Fibroblast of pulmonary artery (primary cell): ENCODE measurements around the gene LDLRAD1.

Experiments
- DNase-seq: peaks from one replicate; pipeline ENCODE4 v3.0.0-alpha.2; 2010; ENCODE audit warnings: low read depth
- H3K4me3 ChIP-seq: replicated peaks from 2 replicates; pipeline ENCODE4 v1.5.1; 2011; ENCODE audit warnings: low read depth, mild to moderate bottlenecking, control low read depth, low read length, moderate library complexity
- TF ChIP-seq, protein P1 (sequence below): IDR thresholded peaks from 2 replicates; pipeline ENCODE4 v1.5.1; 2011; ENCODE audit warnings: mild to moderate bottlenecking, control low read depth, low read length, inconsistent platforms; ENCODE audit errors: missing control alignments

LDLRAD1 gene, protein sequence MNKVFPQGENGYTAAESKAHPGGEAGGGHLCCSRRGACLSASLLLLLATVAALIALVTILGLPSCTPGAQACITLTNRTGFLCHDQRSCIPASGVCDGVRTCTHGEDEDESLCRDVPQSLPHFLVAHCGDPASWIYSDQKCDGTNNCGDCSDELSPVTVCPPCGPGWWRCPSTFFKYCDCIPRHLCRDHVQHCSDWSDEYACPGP

DNA sequence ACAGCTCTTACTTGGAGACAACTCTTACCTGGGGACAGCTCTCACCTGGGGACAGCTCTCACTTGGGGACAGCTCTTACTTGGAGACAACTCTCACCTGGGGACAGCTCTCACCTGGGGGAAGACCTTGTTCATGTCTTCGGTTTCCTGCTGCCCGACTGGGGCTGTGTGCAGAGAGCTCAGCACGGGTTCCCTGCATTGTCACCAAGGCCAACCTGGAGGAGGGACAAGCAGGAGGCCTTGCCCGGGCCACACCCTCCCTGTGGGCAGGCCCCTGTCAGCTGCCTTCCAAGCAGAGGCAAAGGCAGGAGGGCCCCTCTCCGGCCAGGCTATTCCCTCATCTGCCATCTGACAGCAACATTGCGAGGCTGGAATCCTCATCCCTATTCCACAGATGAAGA is at the start of gene LDLRAD1:
Gene LDLRAD1, minus strand, starts transcription at position 208 of the 400 bp plus-strand sequence. Its CDS starts 74 bp downstream, at position 134.
- TF ChIP-seq, protein P1, sequence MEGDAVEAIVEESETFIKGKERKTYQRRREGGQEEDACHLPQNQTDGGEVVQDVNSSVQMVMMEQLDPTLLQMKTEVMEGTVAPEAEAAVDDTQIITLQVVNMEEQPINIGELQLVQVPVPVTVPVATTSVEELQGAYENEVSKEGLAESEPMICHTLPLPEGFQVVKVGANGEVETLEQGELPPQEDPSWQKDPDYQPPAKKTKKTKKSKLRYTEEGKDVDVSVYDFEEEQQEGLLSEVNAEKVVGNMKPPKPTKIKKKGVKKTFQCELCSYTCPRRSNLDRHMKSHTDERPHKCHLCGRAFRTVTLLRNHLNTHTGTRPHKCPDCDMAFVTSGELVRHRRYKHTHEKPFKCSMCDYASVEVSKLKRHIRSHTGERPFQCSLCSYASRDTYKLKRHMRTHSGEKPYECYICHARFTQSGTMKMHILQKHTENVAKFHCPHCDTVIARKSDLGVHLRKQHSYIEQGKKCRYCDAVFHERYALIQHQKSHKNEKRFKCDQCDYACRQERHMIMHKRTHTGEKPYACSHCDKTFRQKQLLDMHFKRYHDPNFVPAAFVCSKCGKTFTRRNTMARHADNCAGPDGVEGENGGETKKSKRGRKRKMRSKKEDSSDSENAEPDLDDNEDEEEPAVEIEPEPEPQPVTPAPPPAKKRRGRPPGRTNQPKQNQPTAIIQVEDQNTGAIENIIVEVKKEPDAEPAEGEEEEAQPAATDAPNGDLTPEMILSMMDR, result no peak
- no peak within 1 kb of the TSS for H3K4me3 ChIP-seq
- DNase-seq, result no peak

DNA sequence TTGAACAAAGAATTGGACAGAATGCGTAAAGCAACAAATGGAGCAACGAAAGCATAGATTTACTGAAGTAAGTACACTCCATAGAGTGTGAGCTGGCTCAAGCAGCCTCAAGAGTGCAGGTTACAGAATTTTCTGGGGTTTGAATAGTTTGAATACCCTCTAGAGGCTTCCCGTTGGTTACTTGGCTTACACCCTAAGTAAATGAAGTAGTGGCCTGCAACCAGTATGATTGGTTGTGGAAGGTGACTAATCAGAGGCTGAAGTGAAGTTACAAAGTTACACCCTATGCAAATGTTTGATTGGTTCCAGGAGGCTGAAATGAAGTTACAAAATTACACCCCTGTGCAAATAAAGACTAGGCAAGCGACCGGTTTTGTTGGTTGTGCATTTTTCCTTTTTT is 46.3 kb upstream of the LDLRAD1 start:
- TF ChIP-seq, protein P1, result no peak
- no peak for DNase-seq
- H3K4me3 ChIP-seq, result no peak overlapping the region

DNA sequence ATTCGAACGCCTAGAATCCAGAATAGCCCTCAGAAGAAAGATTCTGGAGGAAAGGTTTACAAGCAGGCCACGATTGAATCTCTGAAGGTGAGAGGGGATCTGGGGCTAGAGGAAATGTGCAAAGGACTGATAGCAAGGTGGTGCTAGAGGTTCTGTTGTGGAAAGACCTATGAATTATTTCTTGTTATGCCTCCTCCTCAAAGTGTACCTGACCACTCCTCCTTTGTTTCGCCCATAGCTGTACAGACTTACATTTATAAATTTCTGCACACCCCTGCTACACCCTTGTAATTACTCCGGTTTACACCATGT is 36.4 kb upstream of the LDLRAD1 start:
- TF ChIP-seq, protein P1, result no peak
- peak overlapping the region; percentile 98 for H3K4me3 ChIP-seq
- no peak for DNase-seq

DNA sequence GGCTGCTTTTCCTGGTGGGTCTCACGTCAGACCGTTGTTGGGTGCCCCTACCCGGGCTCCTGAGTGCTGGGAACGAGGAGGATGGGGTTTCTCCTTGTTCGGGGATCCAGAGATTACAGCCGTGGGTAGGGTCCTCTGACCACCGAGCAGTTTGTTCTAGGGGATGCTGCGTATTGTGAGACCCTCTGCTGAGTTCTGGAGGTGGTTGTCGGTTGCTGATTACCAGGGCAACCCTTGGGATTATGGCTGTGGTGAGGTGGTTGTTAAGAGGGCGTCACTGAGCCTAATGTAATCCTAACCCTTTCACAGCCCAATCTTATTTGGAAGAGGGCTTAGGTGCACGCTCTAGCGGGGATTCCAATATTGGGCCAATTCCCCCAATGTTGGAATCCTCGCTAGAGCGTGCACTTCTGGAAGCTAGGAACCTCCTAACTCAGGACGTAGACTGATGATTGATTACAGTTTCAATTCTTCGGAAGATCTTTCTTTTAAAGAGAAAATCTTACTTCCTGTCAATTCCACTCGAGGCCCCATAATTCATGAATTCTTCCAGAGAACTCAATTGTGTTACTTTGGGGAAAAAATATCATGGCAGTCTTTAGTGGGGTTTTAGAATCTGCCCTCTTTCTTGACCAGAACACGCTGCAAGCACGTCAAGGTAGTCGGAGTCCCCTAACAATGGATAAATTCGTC is 35.9 kb upstream of the LDLRAD1 start:
- peak; percentile 24 for DNase-seq
- H3K4me3 ChIP-seq, result peak overlapping the region; percentile 98
- TF ChIP-seq, protein P1, result no peak

DNA sequence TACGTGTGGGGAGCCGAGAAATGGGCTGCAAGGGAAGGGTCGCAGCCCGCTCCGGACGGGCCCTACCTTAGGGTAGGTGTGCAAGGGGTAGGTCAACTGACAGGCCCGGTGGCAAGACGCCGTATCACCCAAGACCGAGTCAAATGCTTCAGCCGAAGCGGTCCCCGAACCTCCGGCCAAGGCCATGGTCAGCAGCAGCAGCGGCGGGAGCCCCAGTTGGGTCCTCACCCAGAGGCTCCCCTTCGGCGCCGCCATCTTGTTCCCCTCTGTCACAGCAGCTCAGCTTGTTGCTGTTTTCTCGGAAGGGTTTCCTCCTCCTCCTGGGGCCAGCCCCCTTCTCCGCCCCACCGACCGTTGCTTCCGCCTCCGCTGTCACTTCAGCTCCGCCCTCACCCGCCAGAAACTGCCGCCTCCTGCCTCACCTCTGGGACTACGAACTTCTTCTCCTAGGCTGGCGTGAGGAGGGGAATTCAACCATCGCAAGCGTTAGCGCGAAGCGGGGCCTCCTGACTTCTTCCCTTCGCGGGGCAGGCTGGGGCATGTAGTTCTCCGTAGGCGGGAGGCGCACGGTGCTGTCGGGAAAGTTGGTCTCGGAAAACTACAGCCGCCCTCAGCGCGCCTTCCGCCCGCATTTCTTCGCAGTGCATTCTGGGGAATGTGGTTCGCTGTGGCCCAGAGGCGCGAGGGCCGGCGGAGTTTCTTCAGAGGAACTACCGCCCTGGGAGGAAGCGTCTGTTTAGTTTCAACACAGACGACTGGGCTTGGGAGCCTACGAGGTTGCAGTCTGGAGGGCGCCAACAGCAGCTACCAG is 35.2 kb upstream of the LDLRAD1 start, which contains the start of the genes TCEANC2 and TMEM59:
Gene TCEANC2, plus strand, starts transcription at position 675 of the 811 bp plus-strand sequence. CDS start 815 bp downstream, outside the sequence.
Gene TMEM59, minus strand, starts transcription at position 271 of the 811 bp plus-strand sequence. Its CDS starts 16 bp downstream, at position 255.
- H3K4me3 ChIP-seq, result peak within 1 kb of the TSS; percentile 98
- peak; percentile 99 for DNase-seq
- TF ChIP-seq, protein P1, result no peak

DNA sequence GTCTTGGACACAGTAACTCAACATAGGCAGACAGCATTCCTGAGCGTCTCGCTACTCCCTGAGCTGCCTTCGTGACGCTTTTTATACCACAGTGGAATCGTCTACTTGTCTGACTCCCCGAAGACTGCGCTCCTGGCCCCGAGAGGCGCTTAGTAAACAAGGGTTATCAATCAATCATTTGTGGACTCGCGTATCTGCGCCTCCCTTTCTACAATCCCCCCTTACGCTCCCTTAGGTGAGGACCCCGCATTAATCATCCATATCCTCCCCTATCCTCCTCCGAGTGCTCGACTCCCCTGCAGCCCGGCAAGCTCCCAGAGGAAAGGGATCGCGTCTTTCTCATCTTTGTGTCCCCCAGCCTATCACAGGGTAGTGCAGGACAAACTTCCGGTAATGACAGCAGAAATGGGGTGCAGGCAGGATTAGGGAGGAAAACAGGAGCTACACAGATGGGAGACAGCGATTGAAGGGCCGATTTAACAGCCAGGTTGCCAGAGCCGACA is 34.5 kb upstream of the LDLRAD1 start:
- TF ChIP-seq, protein P1, result no peak
- DNase-seq, result peak; percentile 66
- peak overlapping the region; percentile 98 for H3K4me3 ChIP-seq
